Esophagus mucosa (tissue), 1 donor: ENCODE results near the gene RALBP1. TPM values are rescaled to one million over a fixed set of nuclear protein-coding genes. Genes with fewer than 3 reads are reported as not detected.

ENCODE experiments used
- ATAC-seq: fragments of 200-7000 bp; cut with Tn5 transposase; one replicate; pipeline ENCODE4 v1.9.1; 2020
- total RNA-seq: library from RNA; stranded (reverse); gene quantifications from one replicate; pipeline ENCODE4 v1.2.4, GENCODE V29; 2023
- donor health status: DM: yes; HTN: yes; CAD: no.

RALBP1 gene
- total RNA-seq, 1 donor from 2014 or later = 93.7 TPM

DNA sequence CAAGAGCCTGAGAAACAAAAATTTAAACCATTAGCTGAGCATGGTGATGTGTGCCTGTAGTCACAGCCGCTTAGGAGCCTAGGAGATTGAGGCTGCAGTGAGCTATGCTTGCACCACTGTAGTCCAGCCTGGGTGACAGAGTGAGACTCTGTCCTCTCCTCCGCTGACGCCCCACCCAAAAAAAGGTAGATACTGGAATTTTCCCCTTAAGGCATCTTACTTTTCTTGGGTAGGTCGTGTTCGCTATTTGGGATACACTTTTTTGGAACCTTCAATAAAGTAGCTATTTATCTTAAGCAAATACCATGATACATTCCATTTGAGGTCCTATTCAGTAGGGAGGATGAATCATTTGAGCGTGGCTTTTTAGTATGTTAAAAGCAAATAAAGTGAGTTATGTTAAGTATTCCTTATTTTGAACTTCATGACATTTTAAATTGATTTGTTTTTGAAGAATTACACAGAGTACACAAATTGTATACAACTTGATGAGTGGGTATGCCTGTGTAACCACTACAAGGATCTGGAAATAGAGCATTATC, 38.7 kb downstream of the RALBP1 start:
- ATAC-seq = no peak

DNA sequence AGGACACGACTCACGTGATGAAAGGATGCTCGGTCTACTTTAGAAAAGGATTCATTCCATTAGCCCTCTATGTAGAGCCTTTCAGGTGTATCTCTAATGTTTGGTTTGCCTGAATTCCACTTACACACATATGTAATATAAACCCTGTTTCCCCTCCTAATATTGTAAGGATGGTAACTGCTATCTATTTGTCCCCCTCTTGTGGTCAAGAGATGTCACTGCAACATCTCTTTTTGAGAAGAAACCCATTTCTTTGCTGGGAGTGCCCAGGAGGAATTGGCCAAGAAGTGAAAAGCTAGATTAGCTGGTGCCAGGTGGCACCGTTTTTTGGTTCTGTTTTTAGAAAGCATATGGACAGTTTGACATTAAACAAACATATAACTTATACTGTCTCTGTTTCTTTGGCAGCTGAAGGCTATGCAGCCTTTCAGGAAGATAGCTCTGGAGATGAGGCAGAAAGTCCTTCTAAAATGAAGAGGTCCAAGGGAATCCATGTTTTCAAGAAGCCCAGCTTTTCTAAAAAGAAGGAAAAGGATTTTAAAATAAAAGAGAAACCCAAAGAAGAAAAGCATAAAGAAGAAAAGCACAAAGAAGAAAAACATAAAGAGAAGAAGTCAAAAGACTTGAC, 41.2 kb downstream of the RALBP1 start:
- peak; percentile 62 for ATAC-seq

DNA sequence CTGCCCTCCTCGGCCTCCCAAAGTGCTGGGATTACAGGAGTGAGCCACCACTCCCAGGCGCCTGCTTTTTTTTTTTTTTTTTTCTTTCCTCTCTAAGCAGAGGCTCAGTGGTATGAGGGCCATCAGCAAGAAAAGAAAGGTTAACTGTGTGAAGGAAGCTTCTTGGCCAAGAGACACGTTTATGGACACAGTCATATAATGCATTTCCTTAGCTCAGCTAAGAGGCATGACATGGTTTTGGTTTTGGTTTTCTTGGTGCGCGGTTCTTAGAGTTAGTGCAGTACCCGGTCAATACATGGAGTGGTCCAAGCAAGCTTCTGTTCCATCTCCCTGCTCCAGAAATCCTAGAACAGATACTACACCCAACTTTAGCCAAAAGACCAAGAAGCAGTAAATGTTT, 42.6 kb downstream of the RALBP1 start:
- no peak for ATAC-seq

DNA sequence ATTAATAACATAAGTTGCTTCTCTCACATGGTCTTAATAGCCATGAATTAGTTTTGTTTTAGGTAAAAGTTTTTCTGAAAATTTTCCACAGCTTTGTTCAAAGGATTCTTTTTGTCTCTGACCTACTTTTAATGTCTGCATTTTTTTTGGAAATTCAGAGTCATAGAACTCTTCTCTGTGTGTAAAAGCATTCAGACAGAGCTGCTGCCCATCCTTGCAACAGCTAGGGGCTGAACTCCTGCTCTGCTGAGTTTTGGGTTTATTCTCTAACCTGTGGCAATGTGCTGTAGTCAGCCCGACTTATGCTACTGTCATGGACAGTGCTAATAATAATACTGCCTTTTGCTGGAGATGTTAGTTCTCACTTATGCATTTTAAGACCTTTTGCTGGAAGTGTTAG, 44.1 kb downstream of the RALBP1 start:
- no peak for ATAC-seq

DNA sequence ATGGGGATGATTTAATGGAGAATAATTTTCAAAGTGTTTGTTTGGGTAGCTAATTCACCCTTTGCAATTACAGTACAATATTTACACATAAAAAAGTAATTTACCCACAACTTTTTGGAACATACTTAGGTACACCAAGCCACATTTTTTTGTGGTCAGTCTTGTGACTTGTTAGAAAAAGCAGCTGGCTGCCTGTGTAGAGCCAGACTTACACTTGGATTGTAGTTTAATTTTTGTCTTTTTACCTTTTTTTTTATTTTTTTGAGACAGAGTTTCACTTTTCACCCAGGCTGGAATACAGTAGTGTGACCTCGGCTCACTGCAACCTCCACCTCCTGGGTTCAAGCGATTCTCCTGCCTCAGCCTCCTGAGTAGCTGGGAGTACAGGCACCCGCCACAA, 45.4 kb downstream of the RALBP1 start:
- no peak for ATAC-seq

DNA sequence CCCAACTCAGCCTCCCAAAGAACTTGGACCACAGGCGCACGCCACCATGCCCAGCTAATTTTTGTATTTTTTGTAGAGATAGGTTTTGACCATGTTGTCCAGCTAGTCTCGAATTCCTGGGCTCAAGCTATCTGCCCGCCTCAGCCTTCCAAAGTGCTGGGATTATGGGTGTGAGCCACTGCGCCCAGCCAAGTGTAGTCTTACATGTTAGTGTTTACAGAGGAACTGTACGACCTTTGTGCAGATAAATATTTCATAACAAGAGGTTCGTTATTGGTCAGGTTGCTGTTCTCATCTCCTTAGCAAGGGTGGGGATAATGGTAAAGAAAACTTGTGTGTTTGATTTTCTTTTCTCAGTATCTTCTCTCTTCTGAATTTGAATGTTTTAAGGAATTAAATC, 46.5 kb downstream of the RALBP1 start:
- no peak for ATAC-seq

DNA sequence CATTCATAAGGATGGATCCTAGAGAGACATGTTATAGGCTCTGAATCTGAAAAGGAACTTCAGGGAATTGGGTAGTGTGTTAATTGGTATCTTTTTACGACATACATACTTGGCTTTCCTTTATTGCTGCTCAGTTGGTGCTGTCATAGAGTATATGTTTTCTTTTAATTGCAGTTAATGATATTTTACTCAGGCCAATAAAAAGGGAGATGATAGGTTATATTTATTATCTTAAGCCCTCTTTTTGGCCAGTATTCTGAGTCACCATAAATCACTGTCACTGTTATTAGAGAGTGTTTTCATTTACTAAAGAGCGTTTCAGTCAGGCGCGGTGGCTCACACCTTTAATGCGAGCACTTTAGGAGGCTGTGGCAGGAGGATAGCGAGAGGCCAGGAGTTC, 47.6 kb downstream of the RALBP1 start:
- no peak for ATAC-seq

DNA sequence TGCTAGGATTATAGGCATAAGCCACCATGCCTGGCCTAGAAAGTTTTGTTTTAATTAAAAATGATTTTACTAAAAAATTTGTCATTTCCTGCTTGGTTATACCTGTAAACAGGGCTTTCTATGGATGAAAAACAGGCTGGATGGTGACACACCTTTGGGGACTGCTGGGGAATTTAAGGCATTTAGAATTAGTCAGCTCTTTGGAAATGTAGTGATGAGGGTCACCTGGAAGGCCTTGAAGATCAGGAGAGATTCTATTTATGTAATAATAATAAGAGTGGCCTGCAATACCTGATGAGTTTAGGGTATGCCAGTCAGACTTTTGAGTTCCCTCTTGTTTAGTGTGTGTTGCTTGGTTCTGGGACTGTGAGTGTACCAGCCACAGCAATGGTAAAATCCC, 51.1 kb downstream of the RALBP1 start:
- ATAC-seq = no peak

DNA sequence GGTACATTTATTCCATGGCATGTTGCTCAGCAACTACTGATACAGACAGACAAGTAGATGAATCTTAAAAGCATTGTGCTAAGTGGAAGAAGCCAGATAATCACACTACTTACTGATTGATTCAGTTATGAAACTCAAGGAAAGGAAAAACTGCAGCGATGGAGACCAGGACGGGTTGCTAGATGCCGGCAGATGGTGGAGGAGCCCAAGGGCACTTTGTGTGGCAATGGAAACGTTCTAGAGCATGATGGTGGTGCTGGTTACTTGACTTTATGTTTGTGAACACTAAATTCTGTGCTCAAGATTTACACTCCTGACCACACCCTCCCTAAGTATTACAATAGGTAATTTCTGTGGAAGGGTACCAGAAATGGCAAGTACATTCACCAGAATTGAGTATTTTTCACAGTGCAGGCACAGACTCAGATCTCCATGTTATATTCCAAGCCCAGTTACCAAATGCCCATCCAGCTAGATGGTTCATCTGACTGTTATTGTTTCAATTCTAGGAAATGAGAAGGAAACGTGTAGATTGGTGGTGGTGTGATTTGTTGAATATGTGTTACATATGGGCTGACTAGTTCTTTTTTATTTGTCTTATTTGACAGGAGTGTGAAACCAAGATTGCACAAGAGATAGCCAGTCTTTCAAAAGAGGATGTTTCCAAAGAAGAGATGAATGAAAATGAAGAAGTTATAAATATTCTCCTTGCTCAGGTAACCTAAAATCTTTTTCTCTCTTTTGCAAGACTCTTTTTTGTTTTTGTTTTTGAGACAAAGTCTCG, 55.1 kb downstream of the RALBP1 start:
- no peak for ATAC-seq

DNA sequence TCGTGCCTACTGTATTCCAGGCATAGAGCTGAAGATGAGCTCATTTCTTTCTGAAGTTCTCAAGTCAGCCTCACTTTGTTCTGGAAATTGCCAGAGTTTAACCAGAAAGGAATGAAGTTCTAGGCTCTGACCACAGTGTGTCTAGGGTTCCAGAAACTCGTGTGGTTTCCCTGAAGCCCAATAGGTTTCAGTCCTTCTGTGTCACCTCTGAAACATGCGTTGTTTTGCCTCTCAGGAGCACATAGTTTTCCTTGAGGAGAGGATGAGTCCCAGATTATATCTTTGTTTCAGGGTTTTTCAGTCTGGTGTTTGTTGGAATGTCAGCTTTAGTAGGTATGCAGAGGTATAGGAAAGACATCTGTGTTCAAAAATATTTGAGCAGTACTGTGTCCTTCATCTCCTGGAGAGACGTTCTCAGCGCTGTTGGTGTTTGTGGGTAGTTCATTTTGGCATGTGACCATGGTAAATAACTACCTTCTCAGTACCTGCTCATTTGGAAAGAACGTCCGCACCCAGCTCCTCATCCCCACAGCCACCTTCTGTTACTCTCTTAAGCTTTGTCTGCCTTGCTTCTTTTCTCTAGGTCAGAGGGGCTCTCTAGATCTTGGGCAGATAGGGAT, 56.6 kb downstream of the RALBP1 start:
- ATAC-seq = no peak

DNA sequence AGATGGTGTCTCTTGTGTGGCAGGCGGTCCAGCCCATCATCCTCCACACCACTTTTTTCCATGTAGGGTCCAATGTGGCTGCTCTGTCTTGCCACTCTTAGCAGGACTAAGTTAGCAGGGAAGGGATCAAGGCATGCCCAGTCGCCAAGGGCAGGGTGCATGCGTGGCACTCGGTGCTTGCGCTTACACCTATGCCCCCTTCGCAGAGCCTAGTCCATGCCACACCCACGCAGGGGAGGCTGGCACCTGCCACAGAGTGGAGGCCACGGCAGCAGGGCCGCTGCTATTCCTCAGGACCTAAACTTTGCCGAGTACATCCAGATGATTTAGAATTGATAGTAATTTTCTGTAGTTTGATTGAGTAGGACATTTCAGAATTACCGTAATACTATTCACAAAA, 59.5 kb downstream of the RALBP1 start:
- ATAC-seq = no peak

DNA sequence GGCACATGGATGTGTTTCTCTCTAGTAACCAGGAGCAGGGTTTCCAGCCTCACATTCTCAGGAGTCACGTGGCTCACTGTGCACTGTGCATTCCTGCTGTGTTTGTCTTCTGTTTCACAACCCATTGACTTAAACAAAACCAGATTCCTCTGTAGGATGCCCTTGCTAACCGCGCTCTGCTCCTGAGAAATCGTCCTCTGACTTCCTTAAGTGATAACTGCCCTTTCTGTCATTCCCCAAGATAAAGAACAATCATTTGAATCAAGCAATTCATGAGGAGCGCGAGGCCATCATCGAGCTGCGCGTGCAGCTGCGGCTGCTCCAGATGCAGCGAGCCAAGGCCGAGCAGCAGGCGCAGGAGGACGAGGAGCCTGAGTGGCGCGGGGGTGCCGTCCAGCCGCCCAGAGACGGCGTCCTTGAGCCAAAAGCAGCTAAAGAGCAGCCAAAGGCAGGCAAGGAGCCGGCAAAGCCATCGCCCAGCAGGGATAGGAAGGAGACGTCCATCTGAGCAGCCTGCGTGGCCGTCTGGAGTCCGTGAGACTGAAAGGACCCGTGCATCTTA, 60.2 kb downstream of the RALBP1 start:
- ATAC-seq = no peak

DNA sequence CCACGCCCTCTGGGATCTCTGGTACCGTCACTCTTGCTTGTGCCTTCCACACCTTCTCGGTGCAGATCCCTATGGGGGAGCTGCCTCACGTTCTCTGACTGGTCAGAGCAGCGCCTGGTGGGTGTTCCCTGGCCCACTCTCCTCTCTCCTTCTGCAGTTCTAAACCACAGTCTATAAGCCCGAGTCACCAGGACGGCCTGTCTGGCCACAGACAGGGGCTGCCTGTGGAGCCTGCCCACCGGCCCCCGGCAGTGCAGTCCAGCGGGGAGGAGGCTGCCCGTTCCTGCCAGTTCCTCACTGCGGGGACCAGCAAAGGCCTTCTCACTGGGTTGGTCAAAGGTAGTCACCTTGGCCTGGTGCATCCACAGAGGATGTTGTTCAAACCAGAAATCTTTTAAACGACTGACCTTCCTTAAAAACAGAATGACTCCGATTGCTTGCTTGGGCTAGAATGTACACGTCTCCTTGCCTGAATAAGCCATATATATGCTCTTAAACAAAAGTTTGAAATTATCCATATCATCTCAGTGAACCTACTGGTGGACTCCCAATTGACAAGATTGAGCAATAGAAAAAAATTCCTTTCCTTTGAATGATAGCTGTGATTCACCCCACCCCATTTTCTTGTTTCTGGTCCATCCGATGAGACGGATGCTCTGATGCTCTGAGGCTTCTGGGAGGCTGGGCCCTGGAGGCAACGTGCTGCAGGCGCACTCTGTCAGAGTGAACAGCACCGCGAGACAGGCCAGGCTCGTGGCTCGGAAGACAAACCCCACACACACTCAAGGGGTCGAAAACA, 61.2 kb downstream of the RALBP1 start:
- no peak for ATAC-seq

DNA sequence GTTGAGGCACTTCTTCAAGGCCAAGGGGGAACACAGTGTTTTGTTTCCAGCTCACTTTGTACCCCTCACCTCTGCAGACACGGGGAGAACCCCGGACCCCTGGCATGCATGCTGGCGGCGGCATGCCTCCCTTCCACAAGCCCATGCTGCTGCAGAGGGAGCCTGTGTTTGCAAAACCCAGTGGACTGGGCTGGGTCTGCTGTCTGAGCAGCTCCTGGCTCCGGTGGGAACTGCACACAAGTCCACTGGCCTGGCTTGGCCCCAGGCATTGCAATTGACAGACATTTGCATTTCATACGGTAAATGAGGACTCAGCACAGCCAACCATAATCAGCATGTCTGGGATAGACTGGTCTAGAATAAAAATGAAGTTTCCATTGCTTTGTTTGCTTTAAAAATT, 62.4 kb downstream of the RALBP1 start:
- ATAC-seq = no peak

DNA sequence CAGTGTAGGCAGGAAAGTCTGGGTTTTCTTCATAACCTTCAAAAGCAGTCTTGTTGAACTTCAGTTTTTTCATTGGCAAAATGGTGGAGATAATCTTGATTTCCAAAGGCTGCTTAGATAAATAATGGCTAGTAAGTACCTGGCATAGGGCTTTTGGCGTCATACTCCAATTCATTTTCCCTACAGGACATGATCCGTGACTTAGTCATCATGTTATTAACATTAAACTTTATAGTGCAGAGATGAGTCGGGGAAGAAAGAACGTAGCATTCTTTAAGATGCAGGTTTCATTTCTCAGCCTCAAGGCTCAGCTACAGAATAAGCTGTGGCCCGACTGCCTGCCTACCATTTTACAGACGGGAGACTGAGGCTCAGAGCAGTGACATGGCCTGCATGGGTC, 64.0 kb downstream of the RALBP1 start:
- peak; percentile 45 for ATAC-seq

DNA sequence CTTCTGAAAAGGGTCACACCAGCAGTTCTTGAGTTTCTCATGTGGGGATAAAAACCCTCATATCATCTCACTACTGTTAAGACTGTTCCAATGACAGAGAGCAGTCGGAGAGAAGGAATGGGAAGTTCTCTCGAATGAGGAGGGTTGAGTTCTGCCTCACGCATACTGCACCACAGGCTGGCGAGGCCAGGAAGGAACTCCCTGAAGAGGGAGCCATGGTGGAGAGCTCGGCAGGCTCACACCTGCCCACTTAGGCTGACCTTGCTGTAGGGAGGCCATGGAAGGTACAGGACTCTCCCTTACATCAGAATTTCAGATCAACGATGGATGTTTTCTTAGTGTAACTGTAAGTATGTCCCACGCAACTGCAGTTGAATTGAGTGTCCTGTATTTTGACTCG, 64.6 kb downstream of the RALBP1 start:
- no peak for ATAC-seq

DNA sequence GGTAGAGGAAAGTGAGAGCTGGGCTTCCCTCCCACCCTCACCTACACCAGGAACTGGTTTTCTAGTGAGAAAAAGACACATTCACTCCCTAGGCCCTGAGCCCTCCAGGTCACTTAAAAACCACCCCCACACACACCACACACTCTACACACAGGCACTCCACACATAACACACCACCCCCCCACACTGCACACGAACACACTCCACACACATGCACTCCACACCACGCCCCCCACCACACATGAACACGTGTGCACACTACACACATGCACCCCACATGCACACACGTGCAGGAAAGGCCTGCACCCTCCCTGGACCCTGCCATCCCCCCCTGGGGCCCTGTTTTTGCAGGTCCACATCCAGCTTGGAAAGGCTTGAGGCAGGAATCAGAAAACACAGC, 67.6 kb downstream of the RALBP1 start:
- peak; percentile 44 for ATAC-seq

DNA sequence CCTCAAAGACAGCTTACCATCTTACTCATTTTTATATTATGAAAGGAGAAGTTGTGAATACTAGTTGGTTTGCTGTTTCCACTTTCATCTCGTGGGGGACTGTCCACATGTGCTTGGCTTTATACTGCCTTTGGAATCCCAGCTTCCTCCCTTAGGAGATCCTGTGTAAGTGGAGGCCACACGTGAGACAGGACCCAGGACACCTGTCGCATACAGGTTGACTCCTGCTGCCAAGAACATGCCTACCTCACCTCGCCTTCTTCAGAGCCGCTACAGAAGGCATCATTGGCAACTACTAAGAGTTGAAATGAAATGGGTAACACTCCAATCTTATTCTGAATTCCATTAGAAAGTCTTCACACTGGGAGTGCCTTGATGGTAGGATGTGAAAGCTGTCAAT, 69.7 kb downstream of the RALBP1 start:
- no peak for ATAC-seq

DNA sequence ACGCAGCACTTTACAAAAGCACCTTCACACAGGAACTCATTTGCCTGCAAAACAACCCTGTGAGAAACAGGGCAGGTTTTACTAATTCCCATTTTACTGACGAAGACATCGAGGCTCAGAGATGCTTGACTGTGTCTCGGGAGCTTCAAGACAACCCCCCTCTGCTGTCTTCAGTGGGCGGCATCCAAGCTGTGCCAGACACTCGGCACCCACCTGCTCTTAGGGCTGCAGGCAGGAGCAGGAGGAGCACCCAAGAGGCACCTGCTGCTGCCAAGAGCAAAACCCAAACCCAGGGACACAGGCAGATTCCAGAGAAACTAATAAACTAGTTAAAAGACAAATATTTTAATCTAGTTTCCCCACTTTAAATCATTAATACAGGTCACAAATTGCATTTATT, 71.2 kb downstream of the RALBP1 start:
- ATAC-seq = no peak

DNA sequence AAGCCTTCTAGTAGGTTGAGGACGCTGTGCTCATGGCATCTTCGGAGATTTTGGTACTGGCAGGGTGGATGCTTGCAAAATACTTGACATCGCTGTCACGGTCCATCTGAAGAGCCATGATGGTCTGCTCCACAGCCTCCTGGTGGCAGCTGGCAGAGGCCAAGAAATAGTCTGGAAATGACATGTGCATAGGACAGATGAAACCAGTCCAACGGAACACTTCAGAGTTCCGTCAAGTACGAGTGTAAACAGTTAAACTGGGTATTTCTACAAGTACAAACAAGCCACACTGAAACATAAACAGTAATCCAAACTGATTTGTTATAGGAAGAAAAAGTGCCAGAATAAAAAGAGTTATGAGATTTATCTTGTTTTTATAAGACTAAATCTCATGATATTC, 72.5 kb downstream of the RALBP1 start:
- ATAC-seq = no peak

DNA sequence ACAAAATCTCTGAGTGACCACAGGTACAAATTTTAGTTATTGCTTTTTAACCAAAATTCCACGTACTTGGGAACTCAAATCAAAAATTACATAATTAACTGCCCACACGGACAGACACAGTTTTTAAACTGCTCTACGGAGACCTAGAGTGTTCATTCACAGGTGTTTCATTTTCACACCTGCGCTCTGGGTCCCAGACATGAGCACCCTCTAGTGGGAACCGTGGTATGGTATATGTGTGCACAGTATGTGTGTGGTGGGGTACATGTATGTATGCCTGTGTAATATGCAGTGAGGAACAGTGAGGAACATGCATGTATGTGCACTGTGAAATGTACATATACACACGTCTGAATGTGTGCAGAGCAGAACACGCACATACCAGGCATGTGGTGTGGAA, 74.1 kb downstream of the RALBP1 start:
- peak; percentile 14 for ATAC-seq

DNA sequence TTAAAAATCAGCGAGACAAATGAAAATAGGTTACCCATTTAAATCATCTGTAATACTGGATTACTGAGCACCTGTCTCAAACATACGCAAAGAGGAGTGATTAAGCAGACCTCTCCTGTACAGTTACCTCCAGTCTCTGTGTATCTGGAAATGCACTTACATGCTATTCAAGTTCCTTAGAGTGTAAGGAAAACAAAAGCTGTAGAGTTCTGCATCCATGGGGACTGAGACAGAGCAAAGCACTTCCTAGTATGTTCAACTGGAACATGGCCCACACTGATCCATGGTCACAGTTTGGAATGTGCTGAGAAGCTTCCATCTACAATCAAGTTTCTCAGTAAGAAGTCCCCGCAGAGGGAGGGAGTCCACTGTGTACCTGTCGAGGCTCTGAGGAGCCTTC, 75.1 kb downstream of the RALBP1 start:
- no peak for ATAC-seq

DNA sequence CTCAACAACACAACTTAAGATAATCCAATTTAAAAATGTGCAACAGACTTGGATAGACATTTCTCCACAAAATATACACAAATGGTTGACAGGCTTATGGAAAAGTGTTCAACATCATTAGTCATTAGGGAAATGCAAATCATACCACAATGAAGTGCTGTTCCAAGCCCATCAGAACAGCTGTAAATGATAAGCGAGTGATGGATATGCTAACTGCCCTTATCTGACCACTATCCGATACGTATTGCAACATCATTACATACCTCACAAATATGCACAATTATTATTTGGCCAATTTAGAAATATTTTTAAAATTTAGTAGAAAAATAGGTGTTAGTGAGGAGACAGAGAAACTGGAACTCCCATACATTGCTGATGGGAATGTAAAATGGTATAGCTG, 76.9 kb downstream of the RALBP1 start:
- ATAC-seq = no peak
